GM12865 (cell line): Measurements from ENCODE around the gene CACNA1C.

ENCODE experiments used
- DNase-seq: peaks from one replicate; pipeline ENCODE4 v3.0.0; 2010; ENCODE audit warnings: low read depth
- H3K4me3 ChIP-seq: 2 replicates; pipeline ENCODE4 v1.5.1; 2011; ENCODE audit warnings: mild to moderate bottlenecking, low read depth, low read length, control low read depth
- CTCF ChIP-seq: IDR thresholded peaks from 2 replicates; pipeline ENCODE4 v1.5.1; 2011; ENCODE audit warnings: low read length, control low read depth, low read depth, inconsistent platforms; ENCODE audit not compliant: insufficient read depth; ENCODE audit errors: missing control alignments

CACNA1C gene

GRCh38 chr12:2019126-2019525, 33.7 kb upstream of the CACNA1C start:
- no peak overlapping the region for H3K4me3 ChIP-seq
- TF ChIP-seq CTCF = no peak

GRCh38 chr12:2020511-2020910, 32.3 kb upstream of the CACNA1C start:
- no peak for TF ChIP-seq CTCF
- DNase-seq = no peak
- no peak overlapping the region for H3K4me3 ChIP-seq

More at GRCh38 chr12:2019126-2019525, 33.7 kb upstream of the CACNA1C start:
- no peak for DNase-seq

- no peak for TF ChIP-seq CTCF
- H3K4me3 ChIP-seq = no peak overlapping the region
- no peak for DNase-seq
Measured at GRCh38 chr12:2023365-2023764, 29.4 kb upstream of the CACNA1C start.

- no peak for DNase-seq
Measured at GRCh38 chr12:2027351-2027750, 25.4 kb upstream of the CACNA1C start.

GRCh38 chr12:2029851-2030250, 22.9 kb upstream of the CACNA1C start:
- no peak for TF ChIP-seq CTCF
- H3K4me3 ChIP-seq = no peak overlapping the region

More at GRCh38 chr12:2027351-2027750, 25.4 kb upstream of the CACNA1C start:
- no peak for TF ChIP-seq CTCF
- no peak overlapping the region for H3K4me3 ChIP-seq

GRCh38 chr12:2032506-2032905, 20.3 kb upstream of the CACNA1C start:
- no peak for TF ChIP-seq CTCF
- no peak overlapping the region for H3K4me3 ChIP-seq
- no peak for DNase-seq

More at GRCh38 chr12:2029851-2030250, 22.9 kb upstream of the CACNA1C start:
- no peak for DNase-seq

GRCh38 chr12:2034633-2035430, 18.0 kb upstream of the CACNA1C start:
- peak; percentile 94 for TF ChIP-seq CTCF
- peak; percentile 85 for DNase-seq

More at GRCh38 chr12:2034633-2035430, 18.0 kb upstream of the CACNA1C start:
- peak overlapping the region; percentile 33 for H3K4me3 ChIP-seq
